ENCODE measurements around the gene EXD2.
A peak's percentile ranks its signal among the peaks of the same experiment; 100 is the strongest.
"Not testable (repeated sequence)": the region's sequence is repeated elsewhere in the genome, so short reads cannot be mapped to it uniquely, and the experiment has no call there.

Gene EXD2

GRCh38 chr14:69153152-69153872 is 38.0 kb upstream of the EXD2 start:
- no peak overlapping the region for H3K27ac ChIP-seq
- H3K36me3 ChIP-seq (ENCODE audit: insufficient read depth, low read length), result peaks cover 5% of the 10 kb centered on the region; the same call in 1 of the 2 replicates
- peak overlapping the region; percentile 91 for H3K4me3 ChIP-seq
- no peaks in the 10 kb centered on the region for H3K9me3 ChIP-seq (ENCODE audit: low read depth, low read length)
- no peak for DNase-seq (ENCODE audit: low read depth, low spot score)
- TF ChIP-seq EZH2 (IDR thresholded peaks at IDR 0.05) (no peak), FOXP2 (optimal IDR thresholded peaks at IDR 0.05; ENCODE audit: control extremely low read depth, extremely low read length, insufficient read depth) (peak; percentile 69), POLR2AphosphoS5 (IDR thresholded peaks at IDR 0.05; ENCODE audit: borderline replicate concordance, low read depth, low read length) (peak; percentile 50; the same call in 1 of the 2 replicates)
- peak overlapping the region; percentile 11 for H3K9ac ChIP-seq (ENCODE audit: insufficient read length)

GRCh38 chr14:69153873-69154270 is 37.4 kb upstream of the EXD2 start:
- Histone ChIP-seq H3K4me3 (peak overlapping the region; percentile 91), H3K27ac (no peak overlapping the region), H3K36me3 (ENCODE audit: insufficient read depth, low read length) (peaks cover 2% of the 10 kb centered on the region; the same call in 1 of the 2 replicates), H3K9ac (ENCODE audit: insufficient read length) (no peak overlapping the region), H3K9me3 (ENCODE audit: low read depth, low read length) (no peaks in the 10 kb centered on the region)
- TF ChIP-seq FOXP2 (optimal IDR thresholded peaks at IDR 0.05; ENCODE audit: control extremely low read depth, extremely low read length, insufficient read depth) (no peak), EZH2 (IDR thresholded peaks at IDR 0.05) (no peak), POLR2AphosphoS5 (IDR thresholded peaks at IDR 0.05; ENCODE audit: borderline replicate concordance, low read depth, low read length) (no peak)
- no peak for DNase-seq (ENCODE audit: low read depth, low spot score)

GRCh38 chr14:69154779-69155178 is 36.5 kb upstream of the EXD2 start:
- Histone ChIP-seq H3K9me3 (ENCODE audit: low read depth, low read length) (no peaks in the 10 kb centered on the region), H3K27ac (no peak overlapping the region), H3K36me3 (ENCODE audit: insufficient read depth, low read length) (no peaks in the 10 kb centered on the region), H3K4me3 (no peak overlapping the region), H3K9ac (ENCODE audit: insufficient read length) (no peak overlapping the region)
- no peak for TF ChIP-seq POLR2AphosphoS5 (IDR thresholded peaks at IDR 0.05; ENCODE audit: borderline replicate concordance, low read depth, low read length)
- TF ChIP-seq EZH2 (IDR thresholded peaks at IDR 0.05), result no peak
- no peak for TF ChIP-seq FOXP2 (optimal IDR thresholded peaks at IDR 0.05; ENCODE audit: control extremely low read depth, extremely low read length, insufficient read depth)
- no peak for DNase-seq (ENCODE audit: low read depth, low spot score)

GRCh38 chr14:69156224-69156623 is 35.1 kb upstream of the EXD2 start:
- no peak for DNase-seq (ENCODE audit: low read depth, low spot score)
- no peak overlapping the region for H3K4me3 ChIP-seq
- TF ChIP-seq FOXP2 (optimal IDR thresholded peaks at IDR 0.05; ENCODE audit: control extremely low read depth, extremely low read length, insufficient read depth), result no peak
- TF ChIP-seq EZH2 (IDR thresholded peaks at IDR 0.05), result no peak
- no peak for TF ChIP-seq POLR2AphosphoS5 (IDR thresholded peaks at IDR 0.05; ENCODE audit: borderline replicate concordance, low read depth, low read length)

GRCh38 chr14:69161590-69161989 is 29.7 kb upstream of the EXD2 start:
- H3K9me3 ChIP-seq (ENCODE audit: low read depth, low read length), result no peaks in the 10 kb centered on the region
- H3K4me3 ChIP-seq, result no peak overlapping the region
- no peak for DNase-seq (ENCODE audit: low read depth, low spot score)
- H3K9ac ChIP-seq (ENCODE audit: insufficient read length), result no peak overlapping the region
- no peaks in the 10 kb centered on the region for H3K36me3 ChIP-seq (ENCODE audit: insufficient read depth, low read length)
- no peak for TF ChIP-seq EZH2 (IDR thresholded peaks at IDR 0.05)
- no peak for TF ChIP-seq POLR2AphosphoS5 (IDR thresholded peaks at IDR 0.05; ENCODE audit: borderline replicate concordance, low read depth, low read length)
- TF ChIP-seq FOXP2 (optimal IDR thresholded peaks at IDR 0.05; ENCODE audit: control extremely low read depth, extremely low read length, insufficient read depth), result no peak
- no peak overlapping the region for H3K27ac ChIP-seq

More at GRCh38 chr14:69156224-69156623, 35.1 kb upstream of the EXD2 start:
- H3K27ac ChIP-seq, result no peak overlapping the region
- no peaks in the 10 kb centered on the region for H3K36me3 ChIP-seq (ENCODE audit: insufficient read depth, low read length)
- no peak overlapping the region for H3K9ac ChIP-seq (ENCODE audit: insufficient read length)
- H3K9me3 ChIP-seq (ENCODE audit: low read depth, low read length), result no peaks in the 10 kb centered on the region

GRCh38 chr14:69165787-69166186 is 25.5 kb upstream of the EXD2 start:
- H3K27ac ChIP-seq; H3K9ac ChIP-seq (ENCODE audit: insufficient read length); H3K36me3 ChIP-seq (ENCODE audit: insufficient read depth, low read length); H3K4me3 ChIP-seq; H3K9me3 ChIP-seq (ENCODE audit: low read depth, low read length); DNase-seq (ENCODE audit: low read depth, low spot score): not testable (repeated sequence)

- Histone ChIP-seq H3K27ac (no peak overlapping the region), H3K4me3 (no peak overlapping the region), H3K9ac (ENCODE audit: insufficient read length) (no peak overlapping the region), H3K9me3 (ENCODE audit: low read depth, low read length) (no peaks in the 10 kb centered on the region), H3K36me3 (ENCODE audit: insufficient read depth, low read length) (no peaks in the 10 kb centered on the region)
- no peak for DNase-seq (ENCODE audit: low read depth, low spot score)
- TF ChIP-seq POLR2AphosphoS5 (IDR thresholded peaks at IDR 0.05; ENCODE audit: borderline replicate concordance, low read depth, low read length) (no peak), EZH2 (IDR thresholded peaks at IDR 0.05) (no peak), FOXP2 (optimal IDR thresholded peaks at IDR 0.05; ENCODE audit: control extremely low read depth, extremely low read length, insufficient read depth) (no peak)
Measured at GRCh38 chr14:69170839-69171238, 20.5 kb upstream of the EXD2 start.

- Histone ChIP-seq H3K36me3 (ENCODE audit: insufficient read depth, low read length) (no peaks in the 10 kb centered on the region), H3K4me3 (no peak overlapping the region), H3K9ac (ENCODE audit: insufficient read length) (no peak overlapping the region), H3K9me3 (ENCODE audit: low read depth, low read length) (no peaks in the 10 kb centered on the region), H3K27ac (no peak overlapping the region)
- TF ChIP-seq POLR2AphosphoS5 (IDR thresholded peaks at IDR 0.05; ENCODE audit: borderline replicate concordance, low read depth, low read length) (no peak), FOXP2 (optimal IDR thresholded peaks at IDR 0.05; ENCODE audit: control extremely low read depth, extremely low read length, insufficient read depth) (no peak), EZH2 (IDR thresholded peaks at IDR 0.05) (no peak)
- DNase-seq (ENCODE audit: low read depth, low spot score), result no peak
Measured at GRCh38 chr14:69171569-69171968, 19.7 kb upstream of the EXD2 start.

- Histone ChIP-seq H3K36me3 (ENCODE audit: insufficient read depth, low read length) (no peaks in the 10 kb centered on the region), H3K9me3 (ENCODE audit: low read depth, low read length) (no peaks in the 10 kb centered on the region), H3K27ac (no peak overlapping the region), H3K9ac (ENCODE audit: insufficient read length) (no peak overlapping the region), H3K4me3 (no peak overlapping the region)
- no peak for DNase-seq (ENCODE audit: low read depth, low spot score)
- no peak for TF ChIP-seq POLR2AphosphoS5 (IDR thresholded peaks at IDR 0.05; ENCODE audit: borderline replicate concordance, low read depth, low read length)
- TF ChIP-seq EZH2 (IDR thresholded peaks at IDR 0.05), result no peak
- no peak for TF ChIP-seq FOXP2 (optimal IDR thresholded peaks at IDR 0.05; ENCODE audit: control extremely low read depth, extremely low read length, insufficient read depth)
Measured at GRCh38 chr14:69175130-69175529, 16.2 kb upstream of the EXD2 start.

Data from SK-N-MC (cell line).